Erythroblast (primary cell): ENCODE measurements around the gene TEX14.

Experiments
- GATA1 ChIP-seq: IDR thresholded peaks from 2 replicates; pipeline ENCODE4 v1.6.1; 2011; ENCODE audit warnings: low read depth, mild to moderate bottlenecking, control low read depth, low read length, moderate library complexity
- POLR2A ChIP-seq: IDR thresholded peaks from 2 replicates; pipeline ENCODE4 v1.6.1; 2011; ENCODE audit warnings: mild to moderate bottlenecking, low read length

DNA sequence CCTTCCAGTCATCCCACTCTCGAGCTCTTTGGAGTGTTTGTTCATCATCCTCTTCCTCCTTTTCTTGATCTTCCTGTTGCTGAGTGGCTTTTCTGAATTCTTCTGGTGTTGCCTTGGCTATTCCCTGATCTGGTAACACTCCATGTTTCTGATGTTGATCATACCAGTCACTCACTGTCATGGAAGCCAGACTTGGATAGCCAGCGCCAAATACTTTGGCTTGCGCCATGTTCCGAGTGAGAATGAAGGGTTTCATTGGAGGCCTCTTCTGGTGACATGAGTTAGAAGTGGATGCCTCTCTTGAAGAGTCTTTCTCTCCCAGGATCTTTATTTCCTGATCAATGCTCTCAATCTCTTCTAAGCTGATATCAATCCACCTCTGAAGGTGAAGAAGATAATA lies 31.2 kb downstream of the TEX14 start:
- no peak for TF ChIP-seq POLR2A
- TF ChIP-seq GATA1: no peak
